Natural killer cell (primary cell): ENCODE data around the gene ITFG1. TPM values are rescaled to one million over a fixed set of nuclear protein-coding genes. Genes with fewer than 3 reads are reported as not detected.

Source experiments
- ATAC-seq, 3 donors: fragments of 150-1000 bp in 2 of 3; fragments of 200-7000 bp in 1 of 3; cut with Tn5 transposase; 1 replicate in 1 of 3; 2 replicates in 2 of 3; pipeline ENCODE4 v1.10.0; 2021; ENCODE audit warnings: mild to moderate bottlenecking in 2 of 3, moderate library complexity in 2 of 3
- DNase-seq, 2 donors: peaks; one replicate each; pipeline versions ENCODE4 v3.0.0 to v3.0.0-alpha.2; 2013 to 2021; ENCODE audit warnings: mixed read lengths in 1 of 2
- H3K27ac ChIP-seq: one replicate; pipeline ENCODE4 v1.5.1; 2013; ENCODE audit warnings: mild to moderate bottlenecking, low read length
- H3K27me3 ChIP-seq: one replicate; pipeline ENCODE4 v1.6.1; 2013; ENCODE audit warnings: low read length; ENCODE audit not compliant: control insufficient read depth, insufficient read depth
- H3K36me3 ChIP-seq: one replicate; pipeline ENCODE4 v1.6.1; 2013; ENCODE audit warnings: low read length; ENCODE audit not compliant: control insufficient read depth, insufficient read depth
- H3K4me1 ChIP-seq: one replicate; pipeline ENCODE4 v1.6.1; 2013; ENCODE audit warnings: low read length; ENCODE audit not compliant: control insufficient read depth, insufficient read depth
- H3K4me3 ChIP-seq: one replicate; pipeline ENCODE4 v1.5.1; 2013; ENCODE audit warnings: low read length
- H3K9me3 ChIP-seq: one replicate; pipeline ENCODE4 v1.6.1; 2013; ENCODE audit warnings: low read length; ENCODE audit not compliant: control insufficient read depth, insufficient read depth
- H3K27ac Mint-ChIP-seq, 2 donors: one replicate each; pipeline ENCODE4 v1.8.0; 2022; ENCODE audit warnings: mild to moderate bottlenecking in 2 of 2, mixed read lengths in 2 of 2, moderate library complexity in 1 of 2
- H3K27me3 Mint-ChIP-seq, 2 donors: one replicate each; pipeline ENCODE4 v1.8.0; 2022; ENCODE audit warnings: low read depth in 2 of 2, mixed read lengths in 2 of 2
- H3K36me3 Mint-ChIP-seq: one replicate; pipeline ENCODE4 v1.8.0; 2022; ENCODE audit warnings: mixed read lengths
- H3K4me1 Mint-ChIP-seq, 2 donors: one replicate each; pipeline ENCODE4 v1.8.0; 2022; ENCODE audit warnings: mixed read lengths in 2 of 2
- H3K4me3 Mint-ChIP-seq: one replicate; pipeline ENCODE4 v1.8.0; 2022; ENCODE audit warnings: mild to moderate bottlenecking, moderate library complexity, mixed read lengths
- H3K9me3 Mint-ChIP-seq, 2 donors: one replicate each; pipeline ENCODE4 v1.8.0; 2022; ENCODE audit warnings: mixed read lengths in 2 of 2
- CTCF ChIP-seq: fragments of 200-600 bp; IDR thresholded peaks from one replicate; pipeline ENCODE4 v1.8.0; 2022; ENCODE audit warnings: antibody characterized with exemption
- WGBS: methylation state at CpG from one replicate; pipeline ENCODE4 v1.1.7; 2013; ENCODE audit warnings: missing lambda C conversion rate; ENCODE audit not compliant: insufficient coverage; 5-methylcytosine and 5-hydroxymethylcytosine counted together
- intact Hi-C: fragments of 100-400 bp; cut with micrococcal nuclease; formaldehyde crosslinking; loops from one replicate; pipeline ENCODE4 v1.14.2; 2022
- total RNA-seq, 4 donors: library from RNA; stranded (reverse); fragments of 120-200 nt in 1 of 4; gene quantifications; one replicate each; pipeline versions ENCODE4 v1.2.3 to v1.2.4, GENCODE V29; 2013 to 2022

Gene ITFG1
- total RNA-seq, 3 donors from 2014 or later (not counting 1 experiment from before 2014, with no cell fraction given), result 30.4 to 44.1 (median 38.2) TPM

DNA sequence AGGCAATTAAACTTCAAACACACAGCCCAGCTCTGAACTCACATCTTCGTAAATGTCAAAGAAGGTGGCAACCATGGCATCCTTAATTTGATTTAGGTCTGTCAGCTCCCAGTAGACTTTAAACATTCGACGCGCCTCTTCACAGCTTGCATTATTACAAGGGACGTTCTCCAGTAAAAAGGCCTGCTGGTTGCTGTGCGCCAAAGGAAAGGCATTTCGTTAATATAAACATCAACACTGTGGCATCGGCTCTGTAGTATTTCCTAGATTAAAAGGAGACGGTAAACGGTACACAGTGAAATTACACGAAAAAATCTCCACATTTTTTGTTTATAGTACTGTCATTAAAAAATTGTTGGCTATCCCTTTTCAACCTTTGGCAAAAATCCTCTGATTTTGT, 200.4 kb downstream of the ITFG1 start:
- ATAC-seq, result no peak
- intact Hi-C loops, result no loop called here
- WGBS, result 96% methylated on average over 11 of the region's 11 CpGs
- TF ChIP-seq CTCF, result no peak
- H3K9me3 ChIP-seq, result no peaks in the 10 kb centered on the region
- H3K4me1 ChIP-seq, result no peaks in the 10 kb centered on the region
- H3K27me3 Mint-ChIP-seq, result no peaks in the 10 kb centered on the region
- peaks cover 15% of the 10 kb centered on the region for H3K36me3 Mint-ChIP-seq
- H3K4me3 Mint-ChIP-seq, result no peak overlapping the region
- peaks cover 9% of the 10 kb centered on the region for H3K36me3 ChIP-seq
- no peak overlapping the region for H3K27ac Mint-ChIP-seq
- no peak for DNase-seq
- H3K27ac ChIP-seq, result no peak overlapping the region
- no peaks in the 10 kb centered on the region for H3K4me1 Mint-ChIP-seq
- H3K27me3 ChIP-seq, result no peaks in the 10 kb centered on the region
- no peak overlapping the region for H3K4me3 ChIP-seq
- H3K9me3 Mint-ChIP-seq, result no peaks in the 10 kb centered on the region

GRCh38 chr16:47258874-47259461, 201.9 kb downstream of the ITFG1 start:
- ATAC-seq, result no peak
- Mint-ChIP-seq H3K4me1 (no peaks in the 10 kb centered on the region), H3K27me3 (no peaks in the 10 kb centered on the region), H3K36me3 (peaks cover 18% of the 10 kb centered on the region), H3K9me3 (no peaks in the 10 kb centered on the region), H3K4me3 (no peak overlapping the region), H3K27ac (no peak overlapping the region)
- intact Hi-C loops, result no loop called here
- peak in 1 of 2 donors; percentile 36 for DNase-seq
- Histone ChIP-seq H3K36me3 (peaks cover 9% of the 10 kb centered on the region), H3K27ac (no peak overlapping the region), H3K4me3 (no peak overlapping the region), H3K9me3 (no peaks in the 10 kb centered on the region), H3K27me3 (no peaks in the 10 kb centered on the region), H3K4me1 (no peaks in the 10 kb centered on the region)
- no CpG with 5 or more reads among the region's 2 CpGs for WGBS
- TF ChIP-seq CTCF, result peak; percentile 41

GRCh38 chr16:47254756-47255155, 206.1 kb downstream of the ITFG1 start:
- H3K4me3 Mint-ChIP-seq, result no peak overlapping the region
- no peaks in the 10 kb centered on the region for H3K9me3 ChIP-seq
- peaks cover 0 to 7% of the 10 kb centered on the region in 2 donors for H3K4me1 Mint-ChIP-seq
- DNase-seq (no peak), ATAC-seq (no peak)
- intact Hi-C loops, result no loop called here
- H3K4me3 ChIP-seq, result no peak overlapping the region
- peaks cover 18% of the 10 kb centered on the region for H3K36me3 Mint-ChIP-seq
- H3K27me3 Mint-ChIP-seq, result no peaks in the 10 kb centered on the region
- WGBS, result 95% methylated on average over 6 of the region's 6 CpGs
- H3K27ac ChIP-seq, result no peak overlapping the region
- H3K4me1 ChIP-seq, result no peaks in the 10 kb centered on the region
- H3K9me3 Mint-ChIP-seq, result no peaks in the 10 kb centered on the region
- no peaks in the 10 kb centered on the region for H3K27me3 ChIP-seq
- TF ChIP-seq CTCF, result no peak
- peaks cover 11% of the 10 kb centered on the region for H3K36me3 ChIP-seq
- H3K27ac Mint-ChIP-seq, result no peak overlapping the region

DNA sequence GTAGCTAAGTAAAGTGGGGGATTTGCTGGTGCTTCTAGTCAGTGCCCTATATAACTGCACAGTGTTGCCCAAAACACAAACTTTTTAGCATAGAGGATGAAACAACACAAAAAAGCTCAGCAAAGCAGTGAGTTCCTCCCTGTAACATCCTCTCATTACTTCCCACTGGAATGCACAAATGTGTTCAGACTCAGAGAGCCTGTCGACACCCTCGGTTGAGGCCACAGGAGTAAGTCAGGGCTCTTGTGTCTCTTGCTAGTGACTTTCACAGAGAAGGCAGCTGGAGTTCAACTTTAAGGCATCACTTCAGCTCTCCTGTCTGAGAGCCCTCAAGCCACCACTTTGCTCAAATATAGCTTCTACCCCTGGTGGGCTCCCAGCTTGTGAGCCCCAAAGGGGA, 209.9 kb downstream of the ITFG1 start:
- no peak for TF ChIP-seq CTCF
- H3K4me3 Mint-ChIP-seq, result no peak overlapping the region
- Histone ChIP-seq H3K36me3 (peaks cover 2% of the 10 kb centered on the region), H3K4me1 (no peaks in the 10 kb centered on the region), H3K27me3 (no peaks in the 10 kb centered on the region), H3K9me3 (no peaks in the 10 kb centered on the region), H3K4me3 (no peak overlapping the region), H3K27ac (no peak overlapping the region)
- WGBS, result 100% methylated on average over 2 of the region's 2 CpGs
- DNase-seq (no peak), ATAC-seq (no peak)
- intact Hi-C loops, result no loop called here
- H3K4me1 Mint-ChIP-seq, result peaks cover 0 to 7% of the 10 kb centered on the region in 2 donors
- H3K27ac Mint-ChIP-seq, result no peak overlapping the region
- H3K9me3 Mint-ChIP-seq, result no peaks in the 10 kb centered on the region
- H3K27me3 Mint-ChIP-seq, result no peaks in the 10 kb centered on the region
- H3K36me3 Mint-ChIP-seq, result peaks cover 7% of the 10 kb centered on the region
